ENCODE data around the gene LPGAT1. TPM values are rescaled to one million over a fixed set of nuclear protein-coding genes. Genes with fewer than 3 reads are reported as not detected.
A peak's percentile ranks its signal among the peaks of the same experiment; 100 is the strongest.

Gene LPGAT1
- total and polyA plus RNA-seq, 2 experiments from 2014 or later = 36.4 to 92.1 TPM

DNA sequence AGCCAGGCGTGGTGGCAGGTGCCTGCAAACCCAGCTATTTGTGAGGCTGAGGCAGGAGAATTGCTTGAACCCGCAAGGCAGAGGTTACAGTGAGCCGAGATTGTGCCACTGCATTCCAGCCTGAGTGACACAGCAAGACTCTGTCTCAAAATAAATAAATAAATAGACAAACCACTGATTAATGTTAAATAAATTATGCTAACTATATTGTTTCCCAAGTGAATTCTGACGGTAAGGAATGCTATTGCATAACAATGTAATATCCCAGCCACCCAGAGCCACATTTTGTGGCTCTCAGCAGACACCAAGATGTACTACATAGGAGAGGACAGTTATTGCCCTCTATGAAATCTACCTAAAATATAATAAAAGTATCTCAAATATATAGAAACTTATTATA, 55.4 kb downstream of the LPGAT1 start:
- Histone ChIP-seq H3K79me2 (no peaks in the 10 kb centered on the region), H3K9me2 (replicated peaks; ENCODE audit: insufficient read depth) (no peaks in the 10 kb centered on the region), H3K9me3 (ENCODE audit: low read depth) (no peaks in the 10 kb centered on the region), H3K36me3 (replicated peaks; ENCODE audit: insufficient read depth, low read depth) (no peaks in the 10 kb centered on the region), H3K4me3 (no peak overlapping the region), H3K4me2 (no peak overlapping the region), H3K27me3 (no peaks in the 10 kb centered on the region), H4K20me1 (ENCODE audit: insufficient read depth, poor library complexity, severe bottlenecking) (no peaks in the 10 kb centered on the region), H3K27ac (no peak overlapping the region), H2AFZ (no peak overlapping the region), H3K4me1 (ENCODE audit: insufficient read depth) (no peaks in the 10 kb centered on the region)
- 90% methylated on average over 4 of the region's 4 CpGs for WGBS (ENCODE audit: low lambda C conversion rate, missing lambda C conversion rate)
- no peak for DNase-seq (ENCODE audit: low spot score)
- TF ChIP-seq, protein P1, sequence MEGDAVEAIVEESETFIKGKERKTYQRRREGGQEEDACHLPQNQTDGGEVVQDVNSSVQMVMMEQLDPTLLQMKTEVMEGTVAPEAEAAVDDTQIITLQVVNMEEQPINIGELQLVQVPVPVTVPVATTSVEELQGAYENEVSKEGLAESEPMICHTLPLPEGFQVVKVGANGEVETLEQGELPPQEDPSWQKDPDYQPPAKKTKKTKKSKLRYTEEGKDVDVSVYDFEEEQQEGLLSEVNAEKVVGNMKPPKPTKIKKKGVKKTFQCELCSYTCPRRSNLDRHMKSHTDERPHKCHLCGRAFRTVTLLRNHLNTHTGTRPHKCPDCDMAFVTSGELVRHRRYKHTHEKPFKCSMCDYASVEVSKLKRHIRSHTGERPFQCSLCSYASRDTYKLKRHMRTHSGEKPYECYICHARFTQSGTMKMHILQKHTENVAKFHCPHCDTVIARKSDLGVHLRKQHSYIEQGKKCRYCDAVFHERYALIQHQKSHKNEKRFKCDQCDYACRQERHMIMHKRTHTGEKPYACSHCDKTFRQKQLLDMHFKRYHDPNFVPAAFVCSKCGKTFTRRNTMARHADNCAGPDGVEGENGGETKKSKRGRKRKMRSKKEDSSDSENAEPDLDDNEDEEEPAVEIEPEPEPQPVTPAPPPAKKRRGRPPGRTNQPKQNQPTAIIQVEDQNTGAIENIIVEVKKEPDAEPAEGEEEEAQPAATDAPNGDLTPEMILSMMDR (IDR thresholded peaks at IDR 0.05; ENCODE audit: poor library complexity) = no peak
- no peak for TF ChIP-seq EZH2phosphoT487 (IDR thresholded peaks at IDR 0.05; ENCODE audit: low read depth, severe bottlenecking, unreplicated experiment)
- no peak for TF ChIP-seq EZH2 (IDR thresholded peaks at IDR 0.05; ENCODE audit: borderline replicate concordance)

DNA sequence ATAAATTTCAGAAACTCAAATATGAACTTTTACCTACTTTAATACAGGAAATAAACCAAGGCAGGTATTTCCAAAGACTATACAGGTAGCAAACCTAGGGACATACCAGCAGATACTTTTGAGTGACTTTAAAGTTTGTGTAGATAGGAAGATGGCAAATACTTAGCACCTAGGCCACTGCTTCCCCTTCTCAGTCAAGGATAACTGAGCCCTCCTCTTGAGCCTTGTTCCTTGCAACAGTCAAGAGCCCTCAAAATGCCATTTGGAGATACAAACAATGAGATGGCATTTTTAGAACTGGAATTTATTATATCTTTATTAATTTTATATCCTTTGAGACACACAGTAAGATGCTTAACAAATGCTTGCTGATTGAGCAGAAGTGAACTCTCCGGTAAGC, 65.9 kb downstream of the LPGAT1 start:
- H3K36me3 ChIP-seq (replicated peaks; ENCODE audit: insufficient read depth, low read depth) = no peaks in the 10 kb centered on the region
- no peaks in the 10 kb centered on the region for H3K9me2 ChIP-seq (replicated peaks; ENCODE audit: insufficient read depth)
- no peaks in the 10 kb centered on the region for H3K4me1 ChIP-seq (ENCODE audit: insufficient read depth)
- H3K4me2 ChIP-seq = no peak overlapping the region
- no peak overlapping the region for H3K4me3 ChIP-seq
- no peak overlapping the region for H3K27ac ChIP-seq
- H4K20me1 ChIP-seq (ENCODE audit: insufficient read depth, poor library complexity, severe bottlenecking) = no peaks in the 10 kb centered on the region
- H2AFZ ChIP-seq = no peak overlapping the region
- DNase-seq (ENCODE audit: low spot score) = no peak
- no peak for TF ChIP-seq EZH2phosphoT487 (IDR thresholded peaks at IDR 0.05; ENCODE audit: low read depth, severe bottlenecking, unreplicated experiment)
- TF ChIP-seq, protein P1 (IDR thresholded peaks at IDR 0.05; ENCODE audit: poor library complexity) = no peak
- no peak for TF ChIP-seq EZH2 (IDR thresholded peaks at IDR 0.05; ENCODE audit: borderline replicate concordance)
- no peaks in the 10 kb centered on the region for H3K27me3 ChIP-seq
- H3K9me3 ChIP-seq (ENCODE audit: low read depth) = no peaks in the 10 kb centered on the region
- no peaks in the 10 kb centered on the region for H3K79me2 ChIP-seq
- WGBS (ENCODE audit: low lambda C conversion rate, missing lambda C conversion rate) = 97% methylated on average over 1 of the region's 1 CpG

DNA sequence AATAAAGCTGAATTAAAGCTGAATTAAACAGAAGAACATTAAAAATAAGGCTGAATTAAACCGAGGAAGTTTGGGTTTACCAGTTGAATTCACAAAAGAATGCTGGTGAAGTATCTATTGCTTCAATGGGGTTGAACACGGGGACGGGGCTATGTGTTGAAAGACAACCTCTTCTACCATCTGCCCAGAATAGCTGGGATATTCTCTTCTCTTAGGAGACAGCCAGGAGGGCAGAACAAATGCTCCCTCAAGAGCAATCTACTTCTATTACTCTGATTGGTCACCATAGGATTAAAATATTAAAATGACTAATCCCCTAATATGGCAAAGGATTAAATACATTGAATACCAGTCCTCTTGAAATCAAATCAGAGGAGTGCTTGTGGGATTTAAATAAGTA, 68.4 kb downstream of the LPGAT1 start:
- Histone ChIP-seq H2AFZ (no peak overlapping the region), H3K4me3 (no peak overlapping the region), H4K20me1 (ENCODE audit: insufficient read depth, poor library complexity, severe bottlenecking) (no peaks in the 10 kb centered on the region), H3K9me3 (ENCODE audit: low read depth) (no peaks in the 10 kb centered on the region), H3K27me3 (no peaks in the 10 kb centered on the region), H3K4me1 (ENCODE audit: insufficient read depth) (no peaks in the 10 kb centered on the region), H3K4me2 (no peak overlapping the region), H3K9me2 (replicated peaks; ENCODE audit: insufficient read depth) (no peaks in the 10 kb centered on the region), H3K79me2 (no peaks in the 10 kb centered on the region), H3K36me3 (replicated peaks; ENCODE audit: insufficient read depth, low read depth) (no peaks in the 10 kb centered on the region), H3K27ac (no peak overlapping the region)
- WGBS (ENCODE audit: low lambda C conversion rate, missing lambda C conversion rate) = 93% methylated on average over 3 of the region's 3 CpGs
- no peak for DNase-seq (ENCODE audit: low spot score)
- TF ChIP-seq, protein P1 (IDR thresholded peaks at IDR 0.05; ENCODE audit: poor library complexity) = no peak
- no peak for TF ChIP-seq EZH2 (IDR thresholded peaks at IDR 0.05; ENCODE audit: borderline replicate concordance)
- TF ChIP-seq EZH2phosphoT487 (IDR thresholded peaks at IDR 0.05; ENCODE audit: low read depth, severe bottlenecking, unreplicated experiment) = no peak

DNA sequence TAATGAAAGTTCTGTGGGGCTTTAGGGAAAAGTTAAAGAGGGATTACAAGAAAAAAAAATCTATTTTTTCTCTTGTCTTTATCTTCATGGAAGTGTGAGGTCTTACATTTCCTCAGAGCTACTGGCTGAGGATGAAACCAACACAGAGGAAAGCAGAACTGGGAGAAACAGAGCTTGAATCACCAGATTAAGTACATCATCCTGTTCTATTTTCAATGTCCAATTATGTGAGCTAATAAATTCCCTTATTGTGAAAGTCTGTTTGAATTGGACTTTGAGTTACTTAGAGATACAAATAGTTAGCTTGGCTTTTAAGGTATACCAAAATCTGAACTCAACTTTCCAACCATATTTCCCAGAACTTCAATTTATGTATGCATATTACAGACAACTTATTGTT, 69.2 kb downstream of the LPGAT1 start:
- Histone ChIP-seq H3K36me3 (replicated peaks; ENCODE audit: insufficient read depth, low read depth) (no peaks in the 10 kb centered on the region), H3K4me1 (ENCODE audit: insufficient read depth) (no peaks in the 10 kb centered on the region), H3K9me3 (ENCODE audit: low read depth) (no peaks in the 10 kb centered on the region), H2AFZ (no peak overlapping the region), H4K20me1 (ENCODE audit: insufficient read depth, poor library complexity, severe bottlenecking) (no peaks in the 10 kb centered on the region), H3K27me3 (no peaks in the 10 kb centered on the region), H3K27ac (peak overlapping the region; percentile 35), H3K79me2 (no peaks in the 10 kb centered on the region), H3K9me2 (replicated peaks; ENCODE audit: insufficient read depth) (no peaks in the 10 kb centered on the region), H3K4me2 (no peak overlapping the region), H3K4me3 (no peak overlapping the region)
- no peak for DNase-seq (ENCODE audit: low spot score)
- TF ChIP-seq, protein P1 (IDR thresholded peaks at IDR 0.05; ENCODE audit: poor library complexity) = no peak
- TF ChIP-seq EZH2phosphoT487 (IDR thresholded peaks at IDR 0.05; ENCODE audit: low read depth, severe bottlenecking, unreplicated experiment) (no peak), EZH2 (IDR thresholded peaks at IDR 0.05; ENCODE audit: borderline replicate concordance) (no peak)
